Mucosa of descending colon (tissue), 3 donors: Measurements from ENCODE around the gene MFSD6. TPM values are rescaled to one million over a fixed set of nuclear protein-coding genes. Genes with fewer than 3 reads are reported as not detected.

Source experiments
- ATAC-seq: fragments of 200-7000 bp; cut with Tn5 transposase; one replicate; pipeline ENCODE4 v1.9.1; 2020; ENCODE audit warnings: mild to moderate bottlenecking, moderate library complexity
- DNase-seq, 3 donors: peaks; one replicate each; pipeline ENCODE4 v3.0.0-alpha.2; 2020
- H3K36me3 ChIP-seq: fragments of 200-600 bp; one replicate; pipeline ENCODE4 v1.8.0; 2021; ENCODE audit warnings: low read depth, mild to moderate bottlenecking
- H3K4me1 ChIP-seq: fragments of 200-600 bp; one replicate; pipeline ENCODE4 v1.8.0; 2021; ENCODE audit warnings: low read depth, mild to moderate bottlenecking
- H3K4me3 ChIP-seq: fragments of 200-600 bp; one replicate; pipeline ENCODE4 v1.8.0; 2021; ENCODE audit warnings: mild to moderate bottlenecking
- H3K9me3 ChIP-seq: fragments of 200-600 bp; one replicate; pipeline ENCODE4 v1.8.0; 2021; ENCODE audit warnings: mild to moderate bottlenecking
- CTCF ChIP-seq: fragments of 200-600 bp; IDR thresholded peaks from one replicate; pipeline ENCODE4 v1.8.0; 2022; ENCODE audit warnings: antibody characterized with exemption, mild to moderate bottlenecking
- intact Hi-C, 2 donors: fragments of 100-400 bp; cut with DNase I in 1 of 2; cut with micrococcal nuclease in 1 of 2; formaldehyde crosslinking; loops; one replicate each; pipeline versions ENCODE4 v1.11.0 to v1.11.1; 2022; cut with DNase I, micrococcal nuclease
- total RNA-seq, 3 donors: library from RNA; stranded (reverse); fragmentation: NEBNext Ultra II Directional in 2 of 3; extraction: Animal tissue kit (Norgen Biotek cat#: 25700) in 2 of 3; gene quantifications; one replicate each; pipeline versions ENCODE4 v1.2.1 to v1.2.4, GENCODE V29; 2021 to 2023
- donor health status: DM: no; HTN: no; CAD: no; lungs with moderate emphysema.
- donor health status: DM: no; HTN: no; CAD: no.
- donor health status: DM: no; HTN: yes; CAD: no.

The MFSD6 gene
- total RNA-seq, 3 donors from 2014 or later: 58.4 to 73.2 (median 64.1) TPM

DNA sequence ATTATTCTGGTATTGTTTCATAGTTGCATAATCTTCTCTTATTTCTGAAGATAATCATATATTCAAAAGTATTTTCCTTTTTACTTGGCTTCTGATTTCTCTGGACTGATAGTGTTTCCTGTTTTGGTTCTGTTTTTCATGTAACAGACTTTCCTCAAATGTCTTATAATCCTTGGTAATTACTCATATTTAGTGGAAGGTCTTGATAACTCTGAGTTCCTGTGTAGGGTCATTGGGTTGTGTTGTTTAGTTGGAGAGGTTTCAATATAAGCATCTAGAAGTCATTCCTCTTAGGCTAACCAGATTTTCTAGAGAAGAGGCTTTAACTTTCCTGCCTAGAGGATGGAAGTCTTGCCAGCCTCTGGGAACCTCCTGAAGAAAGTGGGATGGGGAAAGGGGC is 23.8 kb downstream of the MFSD6 start:
- H3K36me3 ChIP-seq: no peaks in the 10 kb centered on the region
- no peak for TF ChIP-seq CTCF
- no peak for DNase-seq
- ATAC-seq: no peak
- no peak overlapping the region for H3K4me3 ChIP-seq
- peaks cover 16% of the 10 kb centered on the region for H3K4me1 ChIP-seq
- no peaks in the 10 kb centered on the region for H3K9me3 ChIP-seq
- intact Hi-C loops: no loop called here

- H3K36me3 ChIP-seq: no peaks in the 10 kb centered on the region
- H3K4me3 ChIP-seq: no peak overlapping the region
- TF ChIP-seq CTCF: no peak
- peaks cover 16% of the 10 kb centered on the region for H3K4me1 ChIP-seq
- DNase-seq: peak in 1 of 3 donors; percentile 36
- intact Hi-C loops: no loop called here
- H3K9me3 ChIP-seq: no peaks in the 10 kb centered on the region
- peak; percentile 91 for ATAC-seq
These were observed 24.5 kb downstream of the MFSD6 start for GRCh38 chr2:190432567-190433231.

GRCh38 chr2:190435031-190435670 is 27.0 kb downstream of the MFSD6 start:
- Histone ChIP-seq H3K9me3 (no peaks in the 10 kb centered on the region), H3K4me3 (no peak overlapping the region), H3K4me1 (peaks cover 16% of the 10 kb centered on the region), H3K36me3 (no peaks in the 10 kb centered on the region)
- no peak for ATAC-seq
- intact Hi-C loops: no loop called here
- DNase-seq: no peak
- TF ChIP-seq CTCF: no peak

DNA sequence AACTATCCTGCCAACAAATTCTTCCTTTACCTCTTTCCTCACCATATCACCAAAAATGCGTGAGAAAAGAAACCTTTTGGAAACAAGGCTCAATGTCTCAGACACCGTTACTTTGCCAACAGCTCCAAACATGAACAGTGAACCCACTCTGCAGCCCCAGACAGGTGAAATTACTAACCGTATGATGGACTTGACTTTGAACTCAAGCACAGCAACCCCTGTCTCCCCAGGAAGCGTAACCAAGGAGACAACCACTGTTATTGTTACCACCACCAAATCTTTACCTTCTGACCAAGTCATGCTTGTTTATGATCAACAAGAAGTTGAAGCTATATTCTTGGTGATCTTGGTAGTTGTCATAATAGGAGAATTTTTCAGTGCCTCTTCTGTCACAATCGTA is 28.4 kb downstream of the MFSD6 start:
- H3K9me3 ChIP-seq: no peaks in the 10 kb centered on the region
- no peaks in the 10 kb centered on the region for H3K36me3 ChIP-seq
- no peak for TF ChIP-seq CTCF
- no peak overlapping the region for H3K4me3 ChIP-seq
- no peak for ATAC-seq
- intact Hi-C loops: no loop called here
- peaks cover 21% of the 10 kb centered on the region for H3K4me1 ChIP-seq
- no peak for DNase-seq

DNA sequence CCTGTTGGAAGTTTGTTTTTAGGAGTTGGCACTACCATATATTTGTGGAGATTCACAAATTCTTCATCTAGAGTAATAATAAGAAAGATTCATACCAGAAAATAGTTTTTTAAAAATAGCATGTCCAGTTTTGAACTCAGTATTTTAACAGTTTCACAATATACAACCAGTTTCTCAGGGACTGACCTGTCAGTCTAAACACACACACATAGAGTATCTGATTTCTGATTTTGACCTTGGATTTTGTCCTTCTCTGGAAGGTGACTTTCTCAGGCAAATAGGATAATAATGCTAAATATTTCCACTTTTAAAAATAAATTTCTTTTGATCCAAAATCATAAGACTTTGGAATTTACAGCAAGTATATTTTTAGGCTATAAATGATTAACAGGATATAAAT is 32.0 kb downstream of the MFSD6 start:
- ATAC-seq (no peak), DNase-seq (no peak)
- no peaks in the 10 kb centered on the region for H3K36me3 ChIP-seq
- no peak overlapping the region for H3K4me3 ChIP-seq
- intact Hi-C loops: no loop called here
- H3K4me1 ChIP-seq: peaks cover 11% of the 10 kb centered on the region
- TF ChIP-seq CTCF: no peak
- H3K9me3 ChIP-seq: no peaks in the 10 kb centered on the region
